DOHH2 (cell line): ENCODE measurements around the gene C12orf57.

ENCODE experiments used
- CTCF ChIP-seq: fragments of 200-600 bp; sonication (generic); IDR thresholded peaks from one replicate; pipeline ENCODE4 v1.5.1; 2014; ENCODE audit warnings: antibody characterized with exemption, mild to moderate bottlenecking, low read depth, low read length; ENCODE audit not compliant: poor library complexity, severe bottlenecking
- EZH2phosphoT487 ChIP-seq: fragments of 200-600 bp; sonication (generic); IDR thresholded peaks from 2 replicates; pipeline ENCODE4 v1.6.1; 2017; ENCODE audit warnings: borderline replicate concordance, mild to moderate bottlenecking, antibody characterized with exemption, low read length, moderate library complexity, mixed read lengths

- TF ChIP-seq CTCF (no peak), EZH2phosphoT487 (no peak)
Measured at GRCh38 chr12:6964605-6965025, 20.8 kb downstream of the C12orf57 start.
